Urothelium cell line (cell line): Measurements from ENCODE around the gene SLC17A2.

Experiments
- DNase-seq: peaks from one replicate; pipeline ENCODE4 v3.0.0; 2011; ENCODE audit warnings: low spot score, mixed read lengths
- FAIRE-seq: peaks from 2 replicates; lab custom pipeline; 2011; peaks lifted over from hg19 to GRCh38; lab: Jason Lieb, UNC

The SLC17A2 gene, protein sequence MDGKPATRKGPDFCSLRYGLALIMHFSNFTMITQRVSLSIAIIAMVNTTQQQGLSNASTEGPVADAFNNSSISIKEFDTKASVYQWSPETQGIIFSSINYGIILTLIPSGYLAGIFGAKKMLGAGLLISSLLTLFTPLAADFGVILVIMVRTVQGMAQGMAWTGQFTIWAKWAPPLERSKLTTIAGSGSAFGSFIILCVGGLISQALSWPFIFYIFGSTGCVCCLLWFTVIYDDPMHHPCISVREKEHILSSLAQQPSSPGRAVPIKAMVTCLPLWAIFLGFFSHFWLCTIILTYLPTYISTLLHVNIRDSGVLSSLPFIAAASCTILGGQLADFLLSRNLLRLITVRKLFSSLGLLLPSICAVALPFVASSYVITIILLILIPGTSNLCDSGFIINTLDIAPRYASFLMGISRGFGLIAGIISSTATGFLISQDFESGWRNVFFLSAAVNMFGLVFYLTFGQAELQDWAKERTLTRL

DNA sequence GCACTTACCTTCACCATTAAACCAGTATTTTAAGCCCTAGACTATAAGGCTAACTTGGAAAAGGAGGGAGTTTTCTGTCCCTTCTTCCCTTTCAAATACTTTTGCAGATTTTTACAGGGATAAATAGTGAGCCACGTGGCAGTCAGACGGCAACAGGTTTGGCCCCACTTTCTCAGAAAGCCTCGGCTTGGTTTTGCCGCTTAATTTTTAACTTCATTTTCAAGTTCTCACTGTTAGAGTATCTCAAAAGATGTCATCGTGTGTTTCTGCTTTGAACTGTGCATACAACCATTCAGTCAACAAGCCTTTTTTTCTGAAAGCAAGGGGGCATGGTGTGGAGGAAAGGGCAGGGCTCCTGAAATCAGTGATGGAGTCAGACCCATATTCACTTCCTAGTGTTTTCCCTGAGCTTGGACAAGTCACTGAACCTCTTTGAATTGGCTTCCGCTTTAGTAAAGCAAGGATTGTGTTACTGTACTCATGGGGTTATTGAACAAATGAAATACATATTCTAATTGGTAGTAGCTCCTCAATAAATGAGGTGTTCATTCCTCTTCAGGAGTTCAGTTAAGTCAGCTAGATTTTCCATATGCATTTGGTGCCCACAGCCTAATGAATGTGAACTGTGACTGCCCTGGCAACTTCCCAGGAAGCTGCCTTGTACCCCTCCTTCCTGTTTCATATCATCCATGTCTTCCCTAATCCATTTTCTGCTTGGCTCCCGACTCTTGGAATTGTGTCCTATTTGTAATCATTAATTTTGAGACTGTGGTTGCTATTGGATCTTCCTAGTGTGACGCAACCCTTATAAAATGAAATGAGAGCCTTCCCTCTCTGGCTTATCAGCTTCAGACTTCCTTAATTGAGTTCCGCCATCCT lies at the start of gene SLC17A2:
SLC17A2 (minus strand) TSS at position 160 of the 879 bp plus-strand sequence. CDS start 4,895 bp downstream, outside the sequence.
- no peak for DNase-seq
- no peak for FAIRE-seq

DNA sequence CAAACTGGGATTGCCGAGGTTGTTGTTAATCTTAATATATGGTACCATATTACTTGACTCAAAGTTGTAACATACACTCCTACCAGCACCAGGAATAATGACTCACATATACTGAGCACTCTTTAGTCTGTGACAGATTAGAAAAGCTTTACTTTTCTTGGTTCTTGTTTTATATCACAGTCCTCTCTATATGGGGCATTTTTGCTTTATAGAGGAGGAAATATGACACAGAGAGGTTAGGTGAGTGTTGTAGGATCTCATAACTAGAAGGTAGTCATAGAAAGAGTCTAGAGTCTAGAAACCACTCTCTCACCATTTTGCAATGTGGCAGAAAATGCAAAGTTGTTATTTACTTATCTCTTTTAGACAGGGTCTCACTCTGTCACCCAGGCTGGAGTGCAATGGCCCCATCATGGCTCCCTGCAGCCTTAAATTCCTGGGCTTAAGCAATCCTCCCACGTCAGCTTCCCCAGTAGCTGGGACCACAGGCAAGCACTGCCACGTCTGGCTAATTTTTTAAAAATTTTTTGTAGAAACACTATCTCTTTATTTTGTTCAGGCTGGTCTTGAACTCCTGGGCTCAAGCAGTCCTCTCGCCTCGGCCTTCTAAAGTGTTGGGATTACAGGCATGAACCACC lies 45.6 kb upstream of the SLC17A2 start:
- DNase-seq (no peak), FAIRE-seq (no peak)

DNA sequence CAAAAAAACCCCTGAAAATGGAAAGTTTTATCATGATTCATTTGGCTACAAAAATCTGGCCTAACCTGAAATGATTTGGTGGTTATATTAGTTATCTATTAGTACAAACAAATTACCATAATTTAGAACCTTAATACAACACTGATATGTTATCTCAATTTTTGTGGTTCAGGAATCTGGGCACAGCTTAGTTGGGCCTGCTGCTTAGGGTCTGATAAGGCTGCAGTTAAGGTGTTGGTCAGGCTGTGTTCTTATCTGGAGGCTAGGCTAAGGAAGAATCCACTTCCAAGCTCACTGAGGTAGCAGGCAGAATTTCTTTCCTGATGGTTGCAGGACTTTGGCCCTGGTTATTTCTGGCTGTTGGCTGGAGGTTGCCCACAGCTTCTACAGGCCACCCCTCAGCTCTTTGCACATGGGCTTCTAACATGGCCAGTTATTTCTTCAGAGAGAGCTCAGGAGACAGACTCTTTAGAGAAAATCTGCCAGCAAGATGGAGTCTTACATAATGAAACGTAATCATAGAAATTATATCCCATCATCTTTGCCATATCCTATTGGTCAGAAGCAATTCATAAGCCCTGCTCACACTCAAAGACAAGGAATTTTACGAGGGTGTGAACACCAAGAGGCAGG lies 43.5 kb upstream of the SLC17A2 start:
- FAIRE-seq (no peak), DNase-seq (no peak)

DNA sequence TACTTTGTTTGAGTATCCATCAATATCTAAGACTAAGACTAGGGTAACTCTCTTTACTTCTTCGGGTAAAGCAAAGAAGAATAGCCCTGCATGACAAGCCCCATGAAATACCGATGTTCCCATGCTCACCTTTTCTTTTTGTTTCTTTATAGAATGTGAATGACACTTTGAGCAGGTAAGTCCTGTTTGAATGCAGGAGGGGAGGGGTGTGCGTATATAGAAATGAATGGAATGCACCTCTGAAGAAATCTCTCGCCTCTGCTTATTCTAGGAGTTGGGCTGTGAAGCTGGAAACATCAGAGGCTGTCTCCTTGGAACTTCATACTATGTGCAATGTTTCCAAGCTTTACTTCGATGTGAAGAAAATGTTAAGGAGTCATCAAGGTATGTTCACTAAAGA lies 42.4 kb upstream of the SLC17A2 start:
- FAIRE-seq (no peak), DNase-seq (no peak)

DNA sequence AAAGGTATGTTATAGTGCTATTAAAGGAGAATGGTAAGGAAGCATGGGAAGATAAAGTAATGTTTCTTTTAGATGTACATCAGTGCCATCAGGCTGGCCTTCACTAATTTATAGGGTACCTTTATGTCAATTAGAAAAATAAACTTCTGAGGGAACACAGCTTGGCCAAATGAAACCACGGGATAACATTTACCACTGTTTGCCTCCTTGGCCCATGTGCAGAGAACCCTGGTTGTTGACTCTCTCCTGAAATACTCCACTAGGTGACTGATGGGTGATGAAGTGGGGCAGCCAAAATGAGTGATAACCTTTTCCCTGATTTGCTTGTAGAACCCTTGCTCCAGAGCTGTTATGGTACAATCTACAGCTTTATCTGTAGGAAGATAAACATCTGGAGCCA lies 41.6 kb upstream of the SLC17A2 start:
- DNase-seq = no peak
- FAIRE-seq = no peak

DNA sequence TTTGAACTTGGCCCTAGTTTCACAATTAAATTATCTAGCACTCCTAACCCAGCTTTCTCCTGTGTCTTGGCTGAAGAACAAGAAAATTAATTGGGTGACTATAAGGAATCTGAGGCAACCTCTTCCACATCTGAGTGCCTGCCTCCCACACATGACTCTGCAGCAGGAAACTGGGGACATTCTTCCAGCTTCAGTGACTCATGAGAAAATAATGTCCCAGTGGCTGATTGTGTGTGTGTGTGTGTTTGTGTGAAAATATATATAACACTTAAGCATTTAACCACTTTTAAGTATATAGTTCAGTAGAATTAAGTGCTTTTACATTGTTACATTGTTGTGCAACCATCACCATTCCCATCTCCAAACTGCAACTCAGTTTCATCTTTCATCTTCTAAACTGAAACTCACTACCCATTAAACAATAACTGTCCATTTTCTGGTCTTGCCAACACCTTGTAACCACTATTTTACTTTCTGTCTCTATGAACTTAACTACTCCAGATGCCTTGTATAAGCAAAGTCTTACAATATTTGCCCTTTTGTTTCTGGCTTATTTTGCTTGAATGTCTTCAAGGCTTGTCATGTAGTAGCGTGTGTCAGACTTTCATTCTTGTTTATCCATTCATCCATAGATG lies 40.8 kb upstream of the SLC17A2 start:
- DNase-seq (peak; percentile 71), FAIRE-seq (no peak)

DNA sequence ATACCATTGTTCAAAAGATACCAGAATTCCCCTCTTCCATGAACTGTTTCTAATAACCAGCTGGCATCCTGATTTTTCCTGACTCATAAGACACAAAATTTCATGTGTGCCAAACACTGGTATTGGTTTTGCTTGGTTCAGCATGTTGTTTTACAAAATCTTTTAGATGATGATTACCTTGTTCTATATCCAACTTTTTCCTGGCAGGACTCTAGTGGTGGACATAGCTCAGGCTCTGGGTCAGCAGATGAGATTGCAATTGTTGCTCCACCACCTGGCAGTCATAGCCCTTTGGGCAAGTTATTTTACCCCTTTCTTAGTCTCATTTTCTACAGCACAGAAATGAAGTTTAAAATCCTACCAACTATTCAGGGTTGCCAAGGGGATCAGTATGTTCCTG lies 38.3 kb upstream of the SLC17A2 start:
- DNase-seq (no peak), FAIRE-seq (no peak)

DNA sequence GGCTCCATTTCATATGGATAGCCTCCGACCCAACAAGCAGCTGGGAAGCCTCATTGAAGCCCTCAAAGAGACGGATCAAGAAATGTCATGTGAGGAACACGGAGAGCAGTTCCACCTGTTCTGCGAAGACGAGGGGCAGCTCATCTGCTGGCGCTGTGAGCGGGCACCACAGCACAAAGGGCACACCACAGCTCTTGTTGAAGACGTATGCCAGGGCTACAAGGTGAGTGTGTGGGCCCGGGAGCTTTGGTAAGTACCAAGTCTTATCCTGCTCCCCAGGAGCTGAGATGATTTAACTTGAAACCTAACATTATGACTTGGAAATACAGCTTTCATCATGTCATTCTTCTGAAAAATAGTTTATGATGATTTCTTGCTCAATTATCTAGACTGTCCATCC lies 36.2 kb upstream of the SLC17A2 start:
- no peak for DNase-seq
- no peak for FAIRE-seq

DNA sequence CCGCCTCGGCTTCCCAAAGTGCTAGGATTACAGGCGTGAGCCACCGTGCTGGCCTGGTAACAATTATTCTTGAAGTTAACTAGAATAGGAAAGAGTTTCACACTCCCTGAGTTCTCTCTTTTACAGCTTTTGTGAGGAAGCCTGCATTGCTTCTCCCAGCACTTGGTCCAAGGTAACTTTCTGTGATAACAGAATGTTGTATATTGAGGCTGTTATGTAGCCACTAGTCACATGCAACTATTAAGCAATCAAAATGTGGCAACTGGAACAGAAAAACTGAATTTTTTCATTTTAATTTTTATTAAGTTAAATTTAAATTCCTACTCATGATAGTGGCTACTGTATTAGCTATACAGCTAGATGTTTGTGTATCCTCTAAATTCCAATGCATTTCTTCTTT lies 34.6 kb upstream of the SLC17A2 start:
- FAIRE-seq (no peak), DNase-seq (no peak)

DNA sequence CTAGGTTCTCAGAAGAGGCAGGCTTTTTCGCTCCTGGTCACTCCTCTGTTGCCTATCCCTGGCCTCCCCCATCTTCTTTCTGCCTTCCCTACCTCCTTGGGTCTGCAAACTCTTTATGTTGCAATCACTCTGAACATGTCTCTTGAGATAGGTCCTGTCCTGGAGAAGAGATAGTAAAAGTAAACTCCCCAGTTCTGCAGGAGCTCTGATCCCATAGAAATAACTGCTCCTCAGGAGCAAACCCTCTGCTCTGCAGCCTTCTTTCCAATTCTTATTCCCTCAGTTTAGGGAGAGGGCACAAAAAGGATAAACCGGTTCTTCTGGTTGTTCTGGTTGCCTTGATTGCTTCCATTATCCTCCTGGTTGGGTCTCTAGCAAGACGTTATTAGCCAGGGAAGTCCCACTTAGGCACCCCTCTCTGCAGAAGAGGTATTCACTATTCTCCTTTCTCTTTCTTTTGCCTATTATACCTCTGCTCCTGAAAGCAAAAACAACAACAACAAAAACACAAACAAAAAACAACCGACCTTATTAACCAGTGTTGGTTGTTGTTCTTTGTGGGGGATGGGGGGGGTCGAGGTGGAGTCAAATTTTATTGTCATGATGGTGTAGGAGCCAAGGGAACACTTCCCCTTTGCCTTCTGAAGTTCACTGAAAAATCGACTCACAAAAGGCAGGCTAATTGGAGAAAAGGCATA lies 33.1 kb upstream of the SLC17A2 start:
- FAIRE-seq (no peak), DNase-seq (no peak)

DNA sequence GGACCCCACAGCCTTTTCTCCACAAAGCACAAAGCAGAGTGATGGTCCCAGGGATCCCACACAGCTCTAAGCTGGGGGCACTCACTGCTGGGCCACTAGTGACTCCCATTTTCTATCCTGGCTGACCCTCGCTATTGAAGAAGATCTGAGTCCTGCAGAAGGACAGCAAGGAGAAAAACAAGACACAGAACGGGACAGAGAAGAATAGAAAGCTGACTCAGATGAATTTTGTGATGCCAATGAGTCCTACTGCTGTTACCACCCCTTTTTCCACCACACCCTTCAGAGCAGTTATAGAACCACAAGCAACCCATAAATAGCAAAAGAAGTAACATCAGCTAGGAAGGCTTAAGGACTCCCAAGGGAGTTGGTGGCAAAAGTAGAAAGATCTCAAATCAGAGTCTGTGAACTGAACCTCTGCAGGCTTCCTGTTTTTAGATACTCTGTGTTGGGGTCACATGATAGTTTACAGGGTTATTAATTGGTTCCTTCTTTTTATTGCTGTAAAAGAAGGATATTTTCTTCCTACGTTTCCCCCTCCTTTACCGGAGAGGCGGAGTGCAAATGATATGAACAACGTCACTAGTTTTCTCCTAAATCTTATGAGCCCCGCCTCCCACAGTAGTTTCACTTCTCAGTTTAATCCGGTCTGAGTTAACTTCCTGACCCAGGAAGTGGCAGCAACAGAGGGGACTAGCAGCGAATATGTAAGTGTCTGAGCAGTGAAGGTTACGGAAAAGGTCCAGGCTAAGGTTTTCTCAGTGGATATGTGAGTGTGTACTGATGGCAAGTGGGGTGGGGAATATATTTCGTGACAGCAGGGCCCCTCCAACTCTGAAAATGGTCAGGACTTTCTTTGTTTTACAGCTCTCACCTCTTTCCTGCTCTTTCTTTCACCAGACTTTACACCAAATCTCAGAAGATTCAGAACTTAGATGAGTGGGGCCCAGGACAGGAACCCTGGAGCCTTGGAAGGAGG lies 31.9 kb upstream of the SLC17A2 start, which contains the start of gene TRIM38:
TRIM38 (plus strand) TSS at position 654 of the 979 bp plus-strand sequence. CDS start 3,721 bp downstream, outside the sequence.
- DNase-seq (peak; percentile 75), FAIRE-seq (no peak)

DNA sequence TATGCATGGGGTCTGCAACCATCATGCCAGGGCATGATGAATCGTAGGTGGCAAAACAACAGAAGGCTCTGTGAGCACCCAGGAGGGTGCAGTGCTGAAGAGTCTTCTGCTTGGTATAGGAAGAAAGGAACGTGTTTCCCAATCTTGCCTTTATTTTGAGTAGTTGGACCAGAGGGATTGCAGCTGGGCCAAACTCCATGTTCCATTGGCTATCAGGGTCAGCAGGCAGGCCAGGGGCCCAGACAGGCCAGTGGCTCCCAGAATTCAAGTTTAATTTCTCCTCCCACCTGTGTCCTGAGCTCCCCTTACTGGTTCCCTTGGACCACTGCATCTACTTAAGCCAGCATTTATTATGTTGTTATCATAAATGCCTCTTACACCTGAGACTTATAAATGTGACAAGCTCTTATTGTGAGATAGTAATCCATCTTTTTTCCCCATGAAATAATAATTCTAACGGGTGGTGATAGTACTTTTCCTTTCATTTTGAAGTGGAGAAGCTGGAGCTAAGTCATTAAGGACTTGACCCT lies 31.2 kb upstream of the SLC17A2 start:
- no peak for DNase-seq

DNA sequence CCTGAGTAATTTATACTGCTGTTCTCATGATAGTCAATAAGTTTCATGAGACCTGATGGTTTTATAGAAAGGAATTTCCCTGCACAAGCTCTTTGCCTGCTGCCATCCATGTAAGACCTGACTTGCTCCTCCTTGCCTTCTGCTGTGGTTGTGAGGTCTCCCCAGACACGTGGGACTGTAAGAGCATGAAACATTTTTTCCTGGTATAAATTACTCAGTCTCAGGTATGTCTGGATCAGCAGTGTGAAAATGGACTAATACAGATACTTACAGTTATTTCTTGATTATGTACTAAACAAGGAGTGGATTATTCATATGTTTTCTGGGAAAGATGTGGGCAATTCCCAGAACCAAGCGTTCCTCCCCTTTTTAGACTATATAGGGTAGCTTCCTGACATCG lies 30.2 kb upstream of the SLC17A2 start:
- no peak for FAIRE-seq

More for the DNA sequence above, 31.2 kb upstream of the SLC17A2 start:
- no peak for FAIRE-seq

DNA sequence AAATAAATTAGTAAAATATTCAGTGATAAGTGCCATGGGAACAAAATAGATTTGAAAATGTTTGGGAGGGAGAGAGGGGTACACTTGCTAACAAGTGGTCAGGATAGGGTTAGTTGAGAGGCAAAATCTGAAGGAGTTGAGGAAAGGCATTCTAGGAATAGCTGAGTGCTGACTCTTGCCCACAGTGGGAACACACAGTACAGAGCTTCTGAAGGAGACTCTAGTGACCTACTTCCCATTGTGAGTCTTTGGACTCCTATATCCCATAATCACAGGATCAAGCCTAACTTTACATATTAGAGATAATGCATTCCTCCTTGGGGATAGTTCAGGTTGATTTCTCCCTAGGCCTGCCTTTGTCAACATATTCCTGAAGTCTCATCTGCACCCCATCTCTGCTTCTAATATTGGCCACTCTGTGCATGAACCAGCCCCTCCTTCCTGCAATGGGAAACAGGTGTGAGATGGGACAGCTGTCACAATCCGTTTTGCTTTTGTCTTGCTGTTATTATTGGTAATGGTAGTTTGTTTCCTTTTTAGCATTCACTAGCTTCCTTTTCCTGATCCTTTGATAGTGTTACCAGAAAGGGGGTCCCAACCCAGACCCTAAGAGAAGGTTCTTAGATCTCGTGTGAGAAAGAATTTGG lies 29.5 kb upstream of the SLC17A2 start:
- FAIRE-seq = no peak
- DNase-seq = no peak

More for the DNA sequence above, 30.2 kb upstream of the SLC17A2 start:
- no peak for DNase-seq

DNA sequence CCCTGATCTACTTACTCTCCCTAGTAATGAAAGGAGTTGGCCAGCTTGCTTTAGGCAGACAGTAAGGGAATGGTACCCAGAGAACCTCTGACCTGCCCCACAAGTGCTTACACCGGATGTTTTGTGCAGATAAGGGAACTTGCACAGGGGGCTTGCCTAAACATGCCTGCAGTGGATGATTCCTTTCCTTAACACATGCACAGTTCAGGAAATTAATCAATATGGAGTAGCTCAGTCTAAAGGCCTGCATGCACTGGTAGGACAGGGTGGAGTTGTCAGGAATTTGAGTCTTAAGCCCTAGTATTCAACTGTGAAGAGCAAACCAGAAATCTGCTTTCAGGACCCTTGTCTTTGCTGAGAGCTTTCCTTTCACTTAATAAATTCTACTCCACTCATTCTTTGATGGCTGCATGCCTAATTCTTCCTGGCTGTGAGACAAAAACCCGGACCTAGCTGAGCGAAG lies 28.2 kb upstream of the SLC17A2 start:
- no peak for DNase-seq
- FAIRE-seq = no peak

DNA sequence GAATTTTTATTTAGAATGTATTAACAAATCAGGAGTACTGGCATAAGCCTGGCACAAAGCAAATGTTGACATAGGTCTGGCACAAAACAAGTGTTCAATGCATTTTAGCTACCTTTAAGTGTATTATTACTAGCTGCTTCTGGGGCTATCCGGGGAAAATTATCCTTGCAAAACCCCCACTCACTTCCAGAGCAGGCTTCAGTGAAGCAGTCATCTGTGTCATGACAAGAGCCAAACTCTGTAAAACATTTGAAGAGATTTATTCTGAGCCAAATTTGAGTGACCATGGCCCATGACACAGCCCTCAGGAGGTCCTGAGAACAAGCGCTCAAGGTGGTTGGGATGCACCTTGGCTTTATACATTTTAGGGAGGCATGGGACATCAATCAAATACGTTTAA lies 25.7 kb upstream of the SLC17A2 start:
- FAIRE-seq = no peak
- no peak for DNase-seq

DNA sequence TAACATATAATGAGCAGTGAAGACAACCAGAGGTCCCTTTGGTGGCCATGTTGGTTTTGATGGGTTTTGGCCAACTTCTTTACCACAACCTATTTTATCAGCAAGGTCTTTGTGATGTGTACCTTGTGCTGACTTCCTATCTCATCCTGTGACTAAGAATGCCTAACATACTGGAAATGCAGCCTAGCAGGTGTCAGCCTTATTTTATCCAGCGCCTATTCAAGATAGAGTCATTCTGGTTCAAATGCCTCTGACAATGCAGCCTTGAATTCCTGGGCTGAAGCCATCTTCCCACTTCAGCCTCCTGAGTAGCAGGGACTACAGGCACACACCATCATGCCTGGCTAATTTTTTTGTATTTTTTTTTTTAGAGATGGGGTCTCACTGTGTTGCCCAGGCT lies 24.3 kb upstream of the SLC17A2 start:
- FAIRE-seq (no peak), DNase-seq (no peak)

DNA sequence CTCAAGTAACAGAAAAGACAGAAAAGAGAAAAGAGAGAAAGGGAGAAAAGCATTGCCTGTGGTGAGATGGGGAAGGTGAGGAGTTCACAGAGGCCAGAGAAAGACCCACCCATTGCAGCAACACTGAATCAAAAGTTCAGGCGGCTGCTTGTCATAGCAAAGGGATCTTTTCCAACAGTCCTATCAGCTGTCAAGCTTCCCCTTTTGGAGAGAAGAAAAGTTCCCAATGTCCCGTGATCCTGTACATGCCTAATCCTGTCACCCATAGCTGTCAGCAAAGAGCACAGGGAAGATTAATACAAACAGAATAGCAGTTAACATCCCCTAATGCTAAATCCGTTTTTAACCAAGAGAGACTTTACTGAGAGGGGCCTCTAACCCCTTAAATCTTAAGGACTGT lies 23.2 kb upstream of the SLC17A2 start:
- DNase-seq (no peak), FAIRE-seq (no peak)
